Hepatocyte (in vitro differentiated cells): ENCODE measurements around the gene ATAT1. TPM values are rescaled to one million over a fixed set of nuclear protein-coding genes. Genes with fewer than 3 reads are reported as not detected.

Experiments
- DNase-seq: peaks from one replicate; pipeline ENCODE4 v3.0.0-alpha.2; 2016; ENCODE audit warnings: low spot score
- H2AFZ ChIP-seq: fragments of 200-600 bp; sonication (generic); 2 replicates; pipeline ENCODE4 v1.6.0; 2016; ENCODE audit warnings: antibody characterized with exemption, mild to moderate bottlenecking
- H3K27ac ChIP-seq: fragments of 200-600 bp; sonication (generic); 2 replicates; pipeline ENCODE4 v1.5.1; 2016; ENCODE audit warnings: mild to moderate bottlenecking
- H3K27me3 ChIP-seq: fragments of 200-600 bp; sonication (generic); 2 replicates; pipeline ENCODE4 v1.6.1; 2016
- H3K36me3 ChIP-seq: fragments of 200-600 bp; sonication (generic); replicated peaks from 2 replicates; pipeline ENCODE4 v1.5.1; 2016; ENCODE audit warnings: low read depth; ENCODE audit not compliant: insufficient read depth
- H3K4me1 ChIP-seq: fragments of 200-600 bp; sonication (generic); 2 replicates; pipeline ENCODE4 v1.5.1; 2016; ENCODE audit warnings: mild to moderate bottlenecking, moderate library complexity; ENCODE audit not compliant: insufficient read depth
- H3K4me2 ChIP-seq: fragments of 200-600 bp; sonication (generic); 2 replicates; pipeline ENCODE4 v1.6.0; 2016
- H3K4me3 ChIP-seq: fragments of 200-600 bp; sonication (generic); 2 replicates; pipeline ENCODE4 v1.5.1; 2016; ENCODE audit warnings: mild to moderate bottlenecking
- H3K79me2 ChIP-seq: fragments of 200-600 bp; sonication (generic); 2 replicates; pipeline ENCODE4 v1.6.0; 2017; ENCODE audit warnings: mild to moderate bottlenecking
- H3K9me2 ChIP-seq: fragments of 200-600 bp; sonication (generic); replicated peaks from 2 replicates; pipeline ENCODE4 v1.6.0; 2017; ENCODE audit warnings: mild to moderate bottlenecking; ENCODE audit not compliant: insufficient read depth
- H3K9me3 ChIP-seq: fragments of 200-600 bp; sonication (generic); 2 replicates; pipeline ENCODE4 v1.5.1; 2016; ENCODE audit warnings: low read depth, mild to moderate bottlenecking
- H4K20me1 ChIP-seq: fragments of 200-600 bp; sonication (generic); 2 replicates; pipeline ENCODE4 v1.6.0; 2016; ENCODE audit warnings: mild to moderate bottlenecking; ENCODE audit not compliant: insufficient read depth, poor library complexity, severe bottlenecking
- CTCF ChIP-seq: fragments of 200-600 bp; sonication (generic); IDR thresholded peaks from 2 replicates; pipeline ENCODE4 v1.5.1; 2016; ENCODE audit warnings: antibody characterized with exemption, mild to moderate bottlenecking; ENCODE audit not compliant: poor library complexity
- EZH2 ChIP-seq: fragments of 200-600 bp; sonication (generic); IDR thresholded peaks from 2 replicates; pipeline ENCODE4 v1.6.1; 2016; ENCODE audit warnings: antibody characterized with exemption, mild to moderate bottlenecking, borderline replicate concordance
- EZH2phosphoT487 ChIP-seq: fragments of 200-600 bp; sonication (generic); IDR thresholded peaks from one replicate; pipeline ENCODE4 v1.6.1; 2018; ENCODE audit warnings: antibody characterized with exemption, mild to moderate bottlenecking, low read depth, moderate library complexity; ENCODE audit not compliant: unreplicated experiment, severe bottlenecking
- WGBS: methylation state at CpG from one replicate; pipeline ENCODE4 v1.1.6; 2016; ENCODE audit warnings: low lambda C conversion rate; ENCODE audit errors: missing lambda C conversion rate; 5-methylcytosine and 5-hydroxymethylcytosine counted together
- polyA plus RNA-seq: library from polyadenylated mRNA; unstranded; fragments of >200 nt; fragmentation: Nextera tagmentation; extraction: Ambion mirVana; gene quantifications from 2 replicates; pipeline ENCODE4 v1.2.1, GENCODE V29; 2016
- total RNA-seq: library from RNA; depleted of rRNA; stranded (reverse); fragments of >200 nt; gene quantifications from 2 replicates; pipeline ENCODE4 v1.2.3, GENCODE V29; 2014

Gene ATAT1
- total and polyA plus RNA-seq, 2 experiments from 2014 or later: 7.0 to 18.3 TPM

DNA sequence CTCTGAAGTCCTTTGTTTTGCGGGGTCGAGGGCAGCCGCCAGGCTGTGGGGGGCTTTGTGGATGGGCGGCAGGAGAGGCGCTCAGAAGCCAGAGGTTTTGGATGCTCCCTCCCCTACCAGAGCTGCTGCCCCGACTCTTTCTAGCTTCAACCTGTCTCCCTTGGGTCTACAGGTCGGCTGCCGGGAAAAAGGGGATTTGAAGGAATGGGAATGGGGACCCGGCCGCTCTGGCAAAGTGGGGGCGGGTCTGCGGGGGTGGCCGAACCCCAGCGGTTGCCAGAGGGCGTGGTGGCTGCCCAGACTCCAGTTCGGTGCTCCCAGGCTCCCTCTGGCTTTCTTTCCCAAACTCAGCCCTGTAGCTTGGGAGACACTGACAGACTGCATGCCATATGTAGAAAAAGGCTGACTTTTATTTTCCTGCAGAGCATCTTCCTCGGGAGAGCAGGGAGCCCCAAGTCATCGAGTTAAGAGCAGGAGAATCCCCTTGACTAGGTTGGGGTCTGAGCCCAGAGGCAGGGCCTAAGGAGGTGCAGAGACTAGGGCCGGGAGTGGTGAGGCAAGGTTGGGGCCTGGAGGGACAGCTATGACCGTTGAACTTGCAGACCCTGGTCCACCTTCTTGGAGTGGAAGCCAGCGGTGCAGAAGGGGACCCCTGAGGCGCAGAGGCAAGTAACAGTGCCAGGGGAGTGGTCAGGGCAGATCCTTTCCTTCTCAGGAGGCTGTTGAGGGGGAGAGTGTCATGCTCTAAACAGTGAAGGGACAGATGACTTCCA is 61.2 kb downstream of the ATAT1 start:
- Histone ChIP-seq H3K4me3 (peak overlapping the region; percentile 94), H4K20me1 (peaks cover 4% of the 10 kb centered on the region), H3K9me2 (no peaks in the 10 kb centered on the region), H3K79me2 (peaks cover 53% of the 10 kb centered on the region), H3K9me3 (no peaks in the 10 kb centered on the region), H2AFZ (peak overlapping the region; percentile 86), H3K36me3 (no peaks in the 10 kb centered on the region), H3K4me2 (peak overlapping the region; percentile 93), H3K27me3 (no peaks in the 10 kb centered on the region), H3K27ac (peak overlapping the region; percentile 98), H3K4me1 (peaks cover 35% of the 10 kb centered on the region)
- DNase-seq: peak; percentile 63
- no peak for TF ChIP-seq EZH2
- no peak for TF ChIP-seq EZH2phosphoT487
- peak; percentile 22 for TF ChIP-seq CTCF
- WGBS: 30% methylated on average over 16 of the region's 22 CpGs

- H3K4me2 ChIP-seq: peak overlapping the region; percentile 93
- H3K27ac ChIP-seq: peak overlapping the region; percentile 98
- peaks cover 28% of the 10 kb centered on the region for H3K4me1 ChIP-seq
- H2AFZ ChIP-seq: no peak overlapping the region
- H3K36me3 ChIP-seq: no peaks in the 10 kb centered on the region
- no peaks in the 10 kb centered on the region for H3K9me2 ChIP-seq
- WGBS: 94% methylated on average over 9 of the region's 9 CpGs
- no peaks in the 10 kb centered on the region for H3K27me3 ChIP-seq
- H3K4me3 ChIP-seq: no peak overlapping the region
- no peak for TF ChIP-seq CTCF
- TF ChIP-seq EZH2: no peak
- TF ChIP-seq EZH2phosphoT487: no peak
- H4K20me1 ChIP-seq: peaks cover 4% of the 10 kb centered on the region
- H3K9me3 ChIP-seq: no peaks in the 10 kb centered on the region
- peaks cover 46% of the 10 kb centered on the region for H3K79me2 ChIP-seq
- DNase-seq: no peak
Observed at GRCh38 chr6:30688569-30688968, 61.9 kb downstream of the ATAT1 start.

- H3K4me1 ChIP-seq: peaks cover 24% of the 10 kb centered on the region
- no peak overlapping the region for H3K27ac ChIP-seq
- H3K4me3 ChIP-seq: no peak overlapping the region
- H3K9me2 ChIP-seq: no peaks in the 10 kb centered on the region
- no peaks in the 10 kb centered on the region for H3K27me3 ChIP-seq
- no peaks in the 10 kb centered on the region for H3K9me3 ChIP-seq
- H4K20me1 ChIP-seq: peaks cover 4% of the 10 kb centered on the region
- H3K4me2 ChIP-seq: peak overlapping the region; percentile 93
- peaks cover 39% of the 10 kb centered on the region for H3K79me2 ChIP-seq
- H2AFZ ChIP-seq: no peak overlapping the region
- 92% methylated on average over 11 of the region's 11 CpGs for WGBS
- TF ChIP-seq EZH2: no peak
- no peak for TF ChIP-seq EZH2phosphoT487
- TF ChIP-seq CTCF: no peak
- no peaks in the 10 kb centered on the region for H3K36me3 ChIP-seq
- DNase-seq: no peak
Observed at GRCh38 chr6:30689022-30689865, 62.6 kb downstream of the ATAT1 start.
